A172 (cell line): ENCODE measurements around the gene ADGRG7. TPM values are rescaled to one million over a fixed set of nuclear protein-coding genes. Genes with fewer than 3 reads are reported as not detected.
"Not testable (repeated sequence)": the region's sequence is repeated elsewhere in the genome, so short reads cannot be mapped to it uniquely, and the experiment has no call there.

Experiments used
- DNase-seq: peaks from one replicate; pipeline ENCODE4 v3.0.0-alpha.2; 2015; ENCODE audit warnings: low spot score
- total RNA-seq: library from RNA; depleted of rRNA; stranded (reverse); fragments of >200 nt; shearing (Covaris generic); gene quantifications from 2 replicates; pipeline ENCODE4 v1.2.3, GENCODE V29; 2014; rRNA removed

ADGRG7 gene, protein sequence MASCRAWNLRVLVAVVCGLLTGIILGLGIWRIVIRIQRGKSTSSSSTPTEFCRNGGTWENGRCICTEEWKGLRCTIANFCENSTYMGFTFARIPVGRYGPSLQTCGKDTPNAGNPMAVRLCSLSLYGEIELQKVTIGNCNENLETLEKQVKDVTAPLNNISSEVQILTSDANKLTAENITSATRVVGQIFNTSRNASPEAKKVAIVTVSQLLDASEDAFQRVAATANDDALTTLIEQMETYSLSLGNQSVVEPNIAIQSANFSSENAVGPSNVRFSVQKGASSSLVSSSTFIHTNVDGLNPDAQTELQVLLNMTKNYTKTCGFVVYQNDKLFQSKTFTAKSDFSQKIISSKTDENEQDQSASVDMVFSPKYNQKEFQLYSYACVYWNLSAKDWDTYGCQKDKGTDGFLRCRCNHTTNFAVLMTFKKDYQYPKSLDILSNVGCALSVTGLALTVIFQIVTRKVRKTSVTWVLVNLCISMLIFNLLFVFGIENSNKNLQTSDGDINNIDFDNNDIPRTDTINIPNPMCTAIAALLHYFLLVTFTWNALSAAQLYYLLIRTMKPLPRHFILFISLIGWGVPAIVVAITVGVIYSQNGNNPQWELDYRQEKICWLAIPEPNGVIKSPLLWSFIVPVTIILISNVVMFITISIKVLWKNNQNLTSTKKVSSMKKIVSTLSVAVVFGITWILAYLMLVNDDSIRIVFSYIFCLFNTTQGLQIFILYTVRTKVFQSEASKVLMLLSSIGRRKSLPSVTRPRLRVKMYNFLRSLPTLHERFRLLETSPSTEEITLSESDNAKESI
- not detected in 2 replicates for total RNA-seq

DNA sequence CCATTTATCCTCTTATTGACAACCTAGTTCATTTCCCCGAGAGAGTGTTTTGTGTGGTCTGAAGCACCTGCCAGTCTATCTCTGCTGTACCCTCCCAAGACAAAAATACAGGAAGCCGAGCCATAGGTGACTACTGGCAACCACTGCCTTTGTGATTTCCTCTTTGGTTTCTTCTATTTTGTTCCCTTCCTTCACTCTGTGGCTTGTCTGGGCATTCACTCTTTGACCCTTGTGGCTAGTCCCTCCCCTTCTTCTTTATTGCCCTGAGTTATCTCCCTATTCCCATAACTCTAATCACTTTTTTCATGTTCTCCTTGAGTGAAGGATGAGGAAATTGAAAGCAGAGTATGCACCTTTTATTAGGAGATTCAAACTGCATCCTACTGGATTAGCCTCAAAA lies at the start of gene ADGRG7:
Gene ADGRG7 (plus strand): TSS at position 297 of the 400 bp plus-strand sequence. CDS start 256 bp downstream, outside the sequence.
- DNase-seq = no peak

DNA sequence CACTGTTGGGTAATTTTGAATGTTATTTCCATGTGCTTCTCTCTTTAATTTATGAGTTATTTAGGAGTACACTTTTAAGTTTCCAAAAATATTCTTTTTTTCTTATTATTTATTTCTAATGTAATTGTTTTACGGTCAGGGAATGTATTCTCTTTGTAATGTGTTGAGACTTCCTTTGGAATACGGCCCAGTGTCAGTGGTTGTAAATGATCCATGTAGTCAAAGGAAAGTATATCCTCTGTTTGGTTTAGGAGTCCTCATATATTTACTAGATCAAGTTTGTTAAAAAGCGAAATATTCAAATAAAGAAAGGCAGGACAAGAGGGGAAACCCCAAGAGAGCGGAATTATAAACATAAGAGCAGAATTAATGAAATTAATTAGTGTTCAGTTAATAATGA lies 49.0 kb upstream of the ADGRG7 start:
- DNase-seq = no peak

DNA sequence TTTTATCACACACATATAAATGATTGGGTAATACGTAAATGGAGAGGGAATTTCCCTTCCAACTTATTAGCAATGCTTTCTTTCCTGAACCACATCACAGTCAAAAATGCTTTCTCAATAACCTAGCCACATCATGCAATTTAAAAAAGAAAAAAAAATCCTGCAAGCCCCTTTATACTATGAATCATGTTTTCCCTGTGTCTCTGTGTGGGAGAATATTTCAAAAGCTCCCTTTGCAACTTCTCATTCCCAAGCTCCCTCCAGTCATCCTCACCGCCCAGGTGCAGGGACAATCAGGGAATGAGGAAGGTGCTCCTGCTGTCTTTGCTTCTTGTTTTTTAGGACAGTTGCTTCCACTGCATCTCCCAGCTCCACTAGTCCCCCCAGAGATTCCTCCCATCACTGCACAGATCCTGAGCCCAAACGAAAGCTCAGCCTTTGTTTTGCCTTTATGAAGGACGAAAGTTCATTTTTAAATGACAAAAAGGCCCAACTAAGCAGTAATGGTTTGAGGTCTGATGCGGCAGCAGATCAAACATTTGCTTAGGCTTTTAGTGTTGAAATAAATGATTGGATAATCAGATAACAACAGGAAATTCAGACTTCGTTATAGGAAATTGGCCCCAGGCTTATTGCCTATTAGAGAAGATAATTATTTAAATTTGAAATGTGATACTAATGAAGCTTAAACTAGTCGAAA lies 47.8 kb upstream of the ADGRG7 start:
- no peak for DNase-seq

DNA sequence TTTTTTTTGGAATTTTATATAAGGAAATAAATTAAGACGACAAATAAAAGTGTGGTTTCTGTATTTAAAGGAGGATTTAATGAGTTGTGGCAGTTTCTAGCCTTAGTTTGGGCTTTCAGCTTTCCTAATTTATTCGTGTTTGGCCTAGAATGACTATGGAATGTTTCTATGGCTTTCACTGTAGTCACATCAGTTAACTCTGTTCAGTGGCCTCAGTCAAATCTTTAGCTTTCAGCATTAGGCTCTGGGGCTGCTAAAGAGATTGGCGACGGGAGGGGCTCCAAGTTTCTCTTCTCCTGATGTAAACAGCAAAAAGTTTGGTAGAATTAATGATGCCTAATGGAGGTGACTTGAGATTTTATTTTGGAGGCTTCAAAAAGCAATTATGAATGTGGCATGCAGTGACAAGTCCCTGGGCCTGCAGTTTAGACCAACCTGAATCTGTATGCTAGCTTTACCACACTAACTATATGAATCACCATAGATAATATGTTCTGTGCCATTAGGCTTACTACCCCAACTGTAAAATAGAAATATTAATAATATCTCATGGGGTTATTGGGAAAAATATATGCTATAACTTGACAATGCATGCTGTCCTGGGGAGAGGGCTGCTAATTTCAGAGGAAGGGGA lies 47.1 kb upstream of the ADGRG7 start:
- DNase-seq = no peak

DNA sequence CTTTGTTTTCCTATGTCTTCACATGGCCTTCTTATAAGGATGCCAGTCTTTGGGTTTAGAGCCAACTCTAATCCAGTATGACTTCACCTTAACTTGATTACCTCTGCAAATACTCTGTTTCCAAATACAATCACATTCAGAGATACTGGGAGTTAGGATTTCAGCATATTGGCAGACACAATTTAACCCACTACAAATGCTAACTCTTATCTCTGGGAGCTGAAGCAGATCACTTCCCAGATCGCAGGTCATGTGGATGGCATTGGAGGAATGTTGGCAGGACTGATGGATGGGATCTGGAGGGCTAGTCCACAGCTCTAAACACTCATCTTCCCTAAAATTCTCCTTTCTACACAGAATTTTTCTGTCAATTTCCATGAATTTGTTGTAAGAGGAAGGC lies 46.2 kb upstream of the ADGRG7 start:
- DNase-seq = no peak

DNA sequence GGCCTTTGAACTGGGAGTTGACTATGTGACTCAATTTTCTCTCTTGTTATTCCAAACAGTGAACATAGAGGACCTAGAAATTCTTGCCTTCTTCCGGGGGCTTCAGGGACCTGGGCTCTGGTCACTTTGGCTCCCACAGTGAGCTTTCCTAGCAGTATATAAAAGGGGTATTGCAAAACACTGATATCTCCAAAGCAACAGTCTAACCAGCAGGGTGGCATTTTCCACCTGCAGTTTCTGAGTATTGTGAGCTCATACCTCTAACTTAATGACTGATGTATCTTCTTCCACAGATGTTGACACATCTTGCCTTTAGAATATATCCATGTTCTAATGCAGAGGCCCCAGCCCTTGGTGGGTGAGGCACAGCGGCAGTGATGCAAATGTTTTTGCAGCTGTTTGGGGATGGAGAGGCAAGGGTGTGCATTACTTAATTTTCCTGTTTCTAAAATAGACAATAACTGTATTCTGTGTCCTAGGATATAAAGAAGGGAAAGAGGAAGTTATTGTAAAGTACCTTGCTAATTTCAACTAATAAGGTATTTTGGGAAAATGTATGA lies 45.7 kb upstream of the ADGRG7 start:
- no peak for DNase-seq

DNA sequence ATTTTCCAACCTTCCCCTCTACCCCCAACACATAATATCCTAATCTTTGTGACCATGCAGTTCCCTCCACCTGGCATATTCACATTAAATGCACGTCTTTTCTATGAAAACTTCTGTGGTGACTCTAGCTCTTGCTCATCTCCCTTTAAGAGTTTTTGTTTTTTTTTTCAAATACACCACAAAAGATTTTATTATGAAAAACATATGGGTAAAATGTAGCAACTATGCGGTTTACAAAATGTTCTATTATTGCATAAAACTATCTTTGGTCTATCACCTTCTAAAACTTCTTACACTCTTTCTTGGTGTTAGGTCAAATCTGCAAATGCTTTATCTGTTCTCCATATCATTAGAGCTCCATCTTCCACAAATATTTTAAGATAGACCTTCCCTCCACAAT lies 38.6 kb upstream of the ADGRG7 start:
- DNase-seq = no peak

DNA sequence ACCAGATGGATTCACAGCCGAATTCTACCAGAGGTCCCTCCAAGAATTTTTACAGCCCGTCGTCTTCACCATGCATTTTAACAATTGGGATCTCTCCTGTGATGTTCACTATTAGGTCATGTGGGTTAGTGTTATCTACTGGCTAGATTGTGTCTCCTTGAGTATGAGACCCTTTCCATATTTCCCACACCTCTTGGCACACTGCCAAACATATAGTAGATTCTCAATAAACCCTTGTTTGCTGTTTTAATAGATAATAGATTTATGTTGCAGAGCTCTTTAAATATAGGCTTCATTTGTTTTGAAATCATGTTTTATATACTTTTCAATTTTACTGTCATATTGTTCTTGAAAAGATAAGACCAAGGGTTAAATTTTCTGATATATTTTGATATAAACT lies 34.9 kb upstream of the ADGRG7 start:
- DNase-seq = no peak

DNA sequence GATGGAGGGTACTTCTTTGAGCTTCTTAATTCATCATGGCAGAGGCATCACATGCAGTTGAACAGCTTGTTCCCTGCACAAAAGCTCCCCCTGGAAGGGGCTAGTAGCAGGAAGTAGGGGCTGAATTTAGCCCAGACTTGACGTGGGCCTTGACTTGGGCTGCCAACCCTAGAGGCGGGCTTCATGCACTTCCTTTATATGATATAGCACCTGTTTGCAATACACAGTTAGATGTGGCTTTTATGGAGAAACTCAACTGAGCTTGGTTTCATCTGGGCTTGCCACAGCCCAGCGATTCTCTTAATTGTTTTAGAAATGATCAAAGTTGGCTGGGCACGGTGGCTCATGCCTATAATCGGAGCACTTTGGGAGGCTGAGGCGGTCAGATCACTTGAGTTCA lies 33.7 kb upstream of the ADGRG7 start:
- no peak for DNase-seq

DNA sequence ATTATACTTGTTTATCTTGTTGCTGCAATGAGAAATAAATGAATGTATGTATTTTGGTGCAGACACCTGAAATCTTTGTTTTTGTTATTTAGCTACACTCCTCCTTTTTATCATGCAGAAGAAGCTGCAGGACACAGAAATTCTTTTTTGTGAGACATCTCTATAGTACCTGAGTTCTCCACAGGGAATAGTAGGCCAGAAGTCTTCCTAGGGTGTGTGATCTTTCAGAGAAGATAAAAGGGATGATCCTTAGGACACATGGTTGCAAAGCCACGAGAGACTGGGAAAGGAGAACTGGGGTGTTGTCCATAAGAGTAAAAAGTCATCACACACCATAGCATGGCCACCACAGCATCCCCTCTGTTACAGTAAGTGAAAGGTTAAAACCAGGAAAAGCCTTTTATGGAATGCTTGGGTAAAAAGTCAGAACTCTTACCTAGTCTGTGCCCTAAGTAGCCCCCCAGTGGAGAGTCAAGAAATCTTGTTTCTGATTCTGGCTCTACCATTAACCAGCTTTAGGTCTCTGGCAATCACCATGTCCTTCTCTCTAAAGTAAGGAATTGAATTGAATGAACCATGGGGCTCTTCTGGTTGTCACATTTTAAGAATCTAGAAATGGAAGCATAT lies 31.9 kb upstream of the ADGRG7 start:
- no peak for DNase-seq

DNA sequence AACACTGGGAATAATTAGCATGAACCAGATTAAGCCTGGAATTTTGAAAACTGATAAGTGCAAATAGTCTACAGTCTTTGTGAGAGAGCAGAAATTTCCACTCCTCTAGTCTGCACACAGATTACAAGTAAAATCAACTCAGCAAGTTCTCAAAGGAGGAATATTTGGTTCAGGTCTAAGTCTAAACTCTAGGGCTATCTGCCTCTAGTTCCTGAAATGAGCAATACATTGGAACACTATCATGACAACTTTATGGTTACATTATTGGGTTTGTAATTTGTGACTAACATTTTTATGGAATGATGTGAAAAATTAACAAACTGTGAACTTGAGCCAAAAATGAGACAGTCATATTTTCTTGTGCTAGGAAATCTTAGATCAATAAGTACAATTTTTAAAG lies 30.8 kb upstream of the ADGRG7 start:
- DNase-seq = no peak

DNA sequence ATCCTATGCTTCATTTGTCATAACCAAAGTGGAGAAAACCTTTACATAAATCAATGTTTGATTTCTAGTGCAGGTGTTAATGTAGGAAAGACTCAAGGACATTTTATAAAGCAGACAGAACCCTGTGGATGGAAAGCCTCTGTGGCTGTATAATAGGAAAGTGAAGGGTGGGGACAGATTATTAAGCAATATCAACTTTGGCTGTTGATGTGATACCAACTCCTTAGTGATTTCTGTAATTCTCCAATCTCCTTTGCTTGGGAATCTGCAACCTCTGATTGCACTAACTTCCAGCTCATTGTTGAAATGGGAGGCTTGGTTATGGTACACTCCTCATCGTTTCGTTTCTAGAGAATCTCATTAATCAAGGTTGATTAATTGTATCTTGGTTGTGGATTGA lies 29.3 kb upstream of the ADGRG7 start:
- DNase-seq = no peak

DNA sequence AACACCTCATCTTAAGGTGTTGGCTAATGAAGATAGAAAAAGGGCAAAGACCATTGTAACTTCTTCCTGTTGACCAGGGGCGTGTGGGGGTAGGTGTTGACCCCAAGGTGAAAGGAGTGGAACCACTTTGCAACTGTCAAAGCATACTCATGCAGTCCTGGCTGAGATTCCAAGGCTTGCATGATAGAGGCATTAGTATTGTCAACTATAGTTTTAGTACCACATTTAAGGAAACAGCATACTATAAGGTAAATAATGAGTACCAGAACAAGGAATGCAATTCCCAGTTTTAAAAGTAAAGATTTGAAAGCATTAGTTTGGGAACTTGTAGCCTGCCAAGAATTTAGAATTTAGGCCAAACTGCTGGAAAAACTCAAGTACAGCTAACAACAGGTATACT lies 27.8 kb upstream of the ADGRG7 start:
- DNase-seq = no peak

DNA sequence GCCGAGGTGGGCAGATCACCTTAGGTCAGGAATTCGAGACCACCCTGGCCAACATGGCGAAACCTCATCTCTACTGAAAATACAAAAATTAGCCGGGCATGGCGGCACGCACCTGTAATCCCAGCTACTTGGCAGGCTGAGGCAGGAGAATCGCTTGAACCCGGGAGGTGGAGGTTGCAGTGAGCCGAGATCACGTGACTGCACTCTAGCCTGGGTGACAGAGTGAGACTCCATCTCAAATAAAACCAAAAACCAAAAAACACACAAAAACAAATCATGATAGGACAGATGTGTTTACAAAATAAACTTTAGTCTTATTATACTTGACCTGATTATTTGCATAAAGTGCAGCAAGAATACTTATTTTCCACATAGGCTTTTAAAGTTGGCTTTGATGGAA lies 27.2 kb upstream of the ADGRG7 start:
- DNase-seq = not testable (repeated sequence)

DNA sequence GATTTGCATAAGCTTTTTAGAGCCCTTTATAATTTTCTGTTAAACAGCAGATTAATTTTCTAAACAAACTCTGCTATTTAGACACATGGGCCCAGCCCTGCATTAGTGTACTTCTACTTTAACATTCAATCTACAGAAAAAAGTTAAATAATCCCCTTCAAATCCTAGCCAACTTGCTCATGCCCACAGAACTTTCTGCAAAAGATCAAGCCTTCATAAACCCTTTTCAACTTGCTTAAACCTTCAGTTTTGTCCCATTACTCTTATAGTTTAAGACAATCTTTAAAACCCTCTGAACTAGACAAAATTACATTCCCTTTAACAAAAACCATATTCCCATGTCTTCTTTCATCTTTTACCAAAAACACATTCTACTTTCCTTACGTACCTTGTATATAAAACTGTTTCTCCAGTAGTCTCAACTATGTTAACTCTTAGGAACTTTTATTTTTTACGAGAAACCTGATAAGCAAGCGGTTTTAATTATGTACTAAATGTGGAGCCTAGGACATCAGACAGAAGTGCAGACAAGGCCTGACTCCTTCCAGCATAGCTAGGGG lies 25.2 kb upstream of the ADGRG7 start:
- no peak for DNase-seq

DNA sequence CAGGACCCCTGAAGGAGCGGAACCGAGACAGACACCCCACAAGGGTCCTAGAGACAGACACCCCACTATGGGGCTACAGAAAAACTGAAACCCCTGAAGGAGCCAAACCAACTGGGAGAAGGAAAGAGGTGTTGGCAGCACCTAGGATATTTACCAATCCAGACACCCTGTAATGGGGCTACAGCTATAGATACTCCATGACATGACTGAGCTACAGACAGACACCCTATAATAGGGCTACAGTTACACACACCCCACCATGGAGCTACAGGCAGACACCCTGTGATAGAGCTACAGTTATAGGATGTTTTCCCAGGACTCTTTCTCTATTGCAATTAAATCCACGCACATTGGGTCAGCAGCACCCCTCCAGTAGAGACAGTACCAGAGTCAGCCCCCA lies 22.6 kb upstream of the ADGRG7 start:
- no peak for DNase-seq

DNA sequence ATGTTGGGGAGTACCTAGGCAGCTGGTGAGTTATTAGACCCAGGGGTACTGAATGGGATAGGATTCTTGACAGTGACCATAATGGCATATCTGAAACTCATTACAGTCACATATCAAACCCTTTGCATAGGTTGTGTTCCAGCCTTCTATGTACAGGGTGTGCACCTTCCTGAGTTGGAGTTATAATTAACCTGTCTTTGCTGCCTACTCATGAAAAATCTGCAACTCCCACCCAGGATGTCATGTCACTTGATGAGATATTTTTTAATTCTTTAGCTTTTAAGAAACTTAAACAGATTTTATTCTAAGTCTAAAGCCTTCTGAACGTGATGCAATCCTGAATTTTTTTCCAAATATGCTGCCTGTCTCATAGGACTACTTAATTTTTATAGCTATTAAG lies 21.1 kb upstream of the ADGRG7 start:
- DNase-seq = no peak

DNA sequence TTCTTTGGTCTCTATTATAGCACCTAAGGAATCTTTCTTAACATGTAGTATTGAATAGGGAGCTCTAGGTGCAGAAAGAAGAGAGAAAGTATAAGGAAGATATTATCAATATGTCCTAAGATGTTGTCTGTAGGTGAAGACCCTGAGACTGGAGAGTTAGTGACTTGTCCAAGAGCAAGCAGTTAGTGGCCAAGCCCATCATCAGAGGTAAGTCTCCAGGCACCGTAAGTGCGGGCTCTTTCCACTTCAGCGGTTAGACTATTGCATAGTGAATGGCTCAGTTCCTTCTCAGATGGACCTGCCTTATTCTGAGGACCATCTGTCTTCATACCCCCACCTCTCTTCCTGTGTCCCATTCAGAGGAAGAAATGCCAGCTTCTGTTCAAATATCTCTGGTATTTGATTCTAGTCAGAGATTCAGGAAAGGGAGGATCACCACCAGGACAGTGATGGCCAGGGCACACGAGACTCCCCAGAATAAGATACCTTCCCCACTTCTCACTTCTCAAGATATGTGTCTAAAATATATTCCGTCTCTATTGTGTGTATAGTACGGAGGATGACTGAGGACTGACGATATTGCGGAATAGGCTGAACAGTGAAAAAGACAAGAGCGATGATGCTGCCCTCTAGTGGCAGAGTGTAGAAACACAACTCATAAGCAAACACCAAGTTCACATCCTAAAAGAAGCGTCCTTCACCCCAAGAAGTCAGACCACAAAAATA lies 19.1 kb upstream of the ADGRG7 start:
- peak; percentile 68 for DNase-seq

DNA sequence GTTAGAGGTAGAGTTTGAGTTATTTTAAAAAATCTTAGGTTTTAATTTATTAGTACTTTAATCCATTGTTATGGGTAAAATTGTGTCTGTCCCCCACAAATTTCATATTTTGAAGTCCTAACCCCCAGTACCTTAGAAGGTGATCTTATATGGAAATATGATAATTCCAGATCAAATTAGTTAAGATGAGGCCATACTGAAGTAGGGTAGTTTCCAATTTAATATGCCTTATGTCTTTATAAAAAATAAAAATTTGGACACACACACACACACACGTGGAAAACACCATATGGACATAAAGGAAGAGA lies 18.6 kb upstream of the ADGRG7 start:
- DNase-seq = no peak

DNA sequence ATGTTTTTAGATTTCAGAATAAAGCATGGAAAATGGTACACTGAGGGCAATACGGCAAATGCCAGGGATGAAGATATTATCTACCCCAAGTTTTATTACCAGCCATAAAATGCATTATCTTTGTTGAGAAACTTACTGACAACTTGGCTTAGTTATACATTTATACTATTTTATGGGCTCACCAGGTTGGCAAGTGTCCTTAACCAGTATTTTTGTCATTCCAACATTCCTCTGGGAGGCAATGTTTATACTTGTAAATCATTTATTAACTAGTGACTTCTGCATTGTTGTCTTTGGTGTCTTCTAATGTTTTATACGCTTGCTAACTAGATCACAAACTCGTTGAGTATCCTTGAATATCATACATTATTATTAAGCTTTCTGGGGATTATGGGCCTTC lies 18.0 kb upstream of the ADGRG7 start:
- no peak for DNase-seq
